HL-60 (cell line): ENCODE measurements around the gene ERC2.

Experiments
- CTCF ChIP-seq: IDR thresholded peaks from one replicate; pipeline ENCODE4 v1.5.1; 2011; ENCODE audit warnings: low read length, control low read depth, inconsistent platforms; ENCODE audit not compliant: insufficient read depth
- REST ChIP-seq: IDR thresholded peaks from 2 replicates; pipeline ENCODE4 v1.6.1; 2012; ENCODE audit warnings: low read depth; ENCODE audit not compliant: insufficient replicate concordance

- TF ChIP-seq CTCF: no peak
- TF ChIP-seq REST: no peak
These were observed 836.4 kb downstream of the ERC2 start for GRCh38 chr3:55631766-55632331.
